ENCODE data around the gene ADGRD1. TPM values are rescaled to one million over a fixed set of nuclear protein-coding genes. Genes with fewer than 3 reads are reported as not detected.

The ADGRD1 gene
- total RNA-seq, 1 experiment from 2014 or later, result 0.77 TPM

DNA sequence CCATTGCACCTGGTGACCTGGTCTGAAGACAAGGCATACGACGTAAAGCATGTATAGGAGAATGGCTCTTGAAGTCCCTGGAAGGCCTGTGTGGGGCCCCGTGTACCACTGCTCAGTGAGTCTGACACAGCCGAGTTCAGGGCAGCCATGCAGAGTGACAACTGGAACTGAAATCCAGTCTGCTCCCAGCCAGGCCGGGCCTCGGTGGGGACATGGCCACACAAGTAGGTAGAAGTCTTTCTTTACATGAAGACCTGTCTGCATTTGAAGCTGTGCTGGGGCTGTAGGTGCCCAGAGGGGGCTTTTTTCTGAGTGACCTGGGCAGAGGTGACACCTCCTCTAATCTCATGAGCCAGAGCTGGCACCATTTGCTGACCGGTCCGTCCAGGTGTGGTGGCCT is 35.7 kb downstream of the ADGRD1 start:
- no peak overlapping the region for H3K27ac Mint-ChIP-seq
- TF ChIP-seq, protein P1, sequence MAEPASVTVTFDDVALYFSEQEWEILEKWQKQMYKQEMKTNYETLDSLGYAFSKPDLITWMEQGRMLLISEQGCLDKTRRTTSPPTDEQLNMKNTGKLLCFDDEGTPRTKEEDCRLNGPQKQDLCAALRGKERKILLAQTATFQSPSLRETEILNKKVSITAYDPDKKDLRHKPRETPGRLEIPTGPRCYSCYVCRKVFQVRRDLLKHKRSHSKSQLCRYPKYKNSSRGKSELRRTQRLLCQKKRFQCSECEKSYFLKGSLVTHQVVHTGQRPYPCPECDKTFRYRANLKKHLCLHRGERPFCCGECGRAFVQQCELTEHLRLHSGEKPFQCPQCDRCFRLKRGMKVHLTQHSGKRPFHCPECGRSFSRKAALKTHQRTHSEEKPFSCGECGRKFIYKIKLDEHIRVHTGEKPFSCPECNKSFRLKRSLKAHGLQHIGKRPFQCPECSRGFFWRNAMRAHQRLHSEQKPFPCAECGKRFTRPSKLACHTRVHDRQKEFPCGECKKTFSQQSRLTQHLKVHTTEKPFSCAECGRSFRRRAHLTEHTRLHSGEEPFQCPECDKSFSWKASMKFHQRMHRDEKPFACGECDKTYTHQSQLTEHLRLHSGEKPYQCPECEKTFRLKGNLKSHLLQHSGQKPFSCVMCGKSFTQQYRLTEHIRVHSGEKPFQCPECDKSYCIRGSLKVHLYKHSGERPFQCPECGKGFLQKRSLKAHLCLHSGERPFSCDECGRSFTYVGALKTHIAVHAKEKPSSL (CRISPR knock-in tag; conservative IDR thresholded peaks at IDR 0.05), result no peak
- TF ChIP-seq SOX15 (CRISPR knock-in tag; IDR thresholded peaks at IDR 0.05) (no peak), ZNF396 (CRISPR knock-in tag; IDR thresholded peaks at IDR 0.05; ENCODE audit: borderline replicate concordance) (no peak), SP1 (CRISPR knock-in tag; conservative IDR thresholded peaks at IDR 0.05) (no peak), TEAD1 (CRISPR knock-in tag; IDR thresholded peaks at IDR 0.05) (no peak), ZNF263 (CRISPR knock-in tag; IDR thresholded peaks at IDR 0.05; ENCODE audit: low read depth) (no peak), FOXP1 (CRISPR knock-in tag; IDR thresholded peaks at IDR 0.05; ENCODE audit: borderline replicate concordance) (no peak), TP53 (CRISPR knock-in tag; IDR thresholded peaks at IDR 0.05) (no peak), ZNF317 (CRISPR knock-in tag; IDR thresholded peaks at IDR 0.05; ENCODE audit: borderline replicate concordance, low read depth) (no peak), RELA (CRISPR knock-in tag; IDR thresholded peaks at IDR 0.05; ENCODE audit: borderline replicate concordance) (no peak), ELF4 (CRISPR knock-in tag; IDR thresholded peaks at IDR 0.05; ENCODE audit: low read depth) (no peak), NFE2L1 (CRISPR knock-in tag; IDR thresholded peaks at IDR 0.05) (no peak)
- TF ChIP-seq, protein P2, sequence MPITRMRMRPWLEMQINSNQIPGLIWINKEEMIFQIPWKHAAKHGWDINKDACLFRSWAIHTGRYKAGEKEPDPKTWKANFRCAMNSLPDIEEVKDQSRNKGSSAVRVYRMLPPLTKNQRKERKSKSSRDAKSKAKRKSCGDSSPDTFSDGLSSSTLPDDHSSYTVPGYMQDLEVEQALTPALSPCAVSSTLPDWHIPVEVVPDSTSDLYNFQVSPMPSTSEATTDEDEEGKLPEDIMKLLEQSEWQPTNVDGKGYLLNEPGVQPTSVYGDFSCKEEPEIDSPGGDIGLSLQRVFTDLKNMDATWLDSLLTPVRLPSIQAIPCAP (CRISPR knock-in tag; IDR thresholded peaks at IDR 0.05), result no peak
- TF ChIP-seq, protein P3, sequence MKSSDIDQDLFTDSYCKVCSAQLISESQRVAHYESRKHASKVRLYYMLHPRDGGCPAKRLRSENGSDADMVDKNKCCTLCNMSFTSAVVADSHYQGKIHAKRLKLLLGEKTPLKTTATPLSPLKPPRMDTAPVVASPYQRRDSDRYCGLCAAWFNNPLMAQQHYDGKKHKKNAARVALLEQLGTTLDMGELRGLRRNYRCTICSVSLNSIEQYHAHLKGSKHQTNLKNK (CRISPR knock-in tag; IDR thresholded peaks at IDR 0.05), result no peak
- TF ChIP-seq, protein P4, sequence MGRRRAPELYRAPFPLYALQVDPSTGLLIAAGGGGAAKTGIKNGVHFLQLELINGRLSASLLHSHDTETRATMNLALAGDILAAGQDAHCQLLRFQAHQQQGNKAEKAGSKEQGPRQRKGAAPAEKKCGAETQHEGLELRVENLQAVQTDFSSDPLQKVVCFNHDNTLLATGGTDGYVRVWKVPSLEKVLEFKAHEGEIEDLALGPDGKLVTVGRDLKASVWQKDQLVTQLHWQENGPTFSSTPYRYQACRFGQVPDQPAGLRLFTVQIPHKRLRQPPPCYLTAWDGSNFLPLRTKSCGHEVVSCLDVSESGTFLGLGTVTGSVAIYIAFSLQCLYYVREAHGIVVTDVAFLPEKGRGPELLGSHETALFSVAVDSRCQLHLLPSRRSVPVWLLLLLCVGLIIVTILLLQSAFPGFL (CRISPR knock-in tag; IDR thresholded peaks at IDR 0.05; ENCODE audit: borderline replicate concordance), result no peak
- TF ChIP-seq, protein P5, sequence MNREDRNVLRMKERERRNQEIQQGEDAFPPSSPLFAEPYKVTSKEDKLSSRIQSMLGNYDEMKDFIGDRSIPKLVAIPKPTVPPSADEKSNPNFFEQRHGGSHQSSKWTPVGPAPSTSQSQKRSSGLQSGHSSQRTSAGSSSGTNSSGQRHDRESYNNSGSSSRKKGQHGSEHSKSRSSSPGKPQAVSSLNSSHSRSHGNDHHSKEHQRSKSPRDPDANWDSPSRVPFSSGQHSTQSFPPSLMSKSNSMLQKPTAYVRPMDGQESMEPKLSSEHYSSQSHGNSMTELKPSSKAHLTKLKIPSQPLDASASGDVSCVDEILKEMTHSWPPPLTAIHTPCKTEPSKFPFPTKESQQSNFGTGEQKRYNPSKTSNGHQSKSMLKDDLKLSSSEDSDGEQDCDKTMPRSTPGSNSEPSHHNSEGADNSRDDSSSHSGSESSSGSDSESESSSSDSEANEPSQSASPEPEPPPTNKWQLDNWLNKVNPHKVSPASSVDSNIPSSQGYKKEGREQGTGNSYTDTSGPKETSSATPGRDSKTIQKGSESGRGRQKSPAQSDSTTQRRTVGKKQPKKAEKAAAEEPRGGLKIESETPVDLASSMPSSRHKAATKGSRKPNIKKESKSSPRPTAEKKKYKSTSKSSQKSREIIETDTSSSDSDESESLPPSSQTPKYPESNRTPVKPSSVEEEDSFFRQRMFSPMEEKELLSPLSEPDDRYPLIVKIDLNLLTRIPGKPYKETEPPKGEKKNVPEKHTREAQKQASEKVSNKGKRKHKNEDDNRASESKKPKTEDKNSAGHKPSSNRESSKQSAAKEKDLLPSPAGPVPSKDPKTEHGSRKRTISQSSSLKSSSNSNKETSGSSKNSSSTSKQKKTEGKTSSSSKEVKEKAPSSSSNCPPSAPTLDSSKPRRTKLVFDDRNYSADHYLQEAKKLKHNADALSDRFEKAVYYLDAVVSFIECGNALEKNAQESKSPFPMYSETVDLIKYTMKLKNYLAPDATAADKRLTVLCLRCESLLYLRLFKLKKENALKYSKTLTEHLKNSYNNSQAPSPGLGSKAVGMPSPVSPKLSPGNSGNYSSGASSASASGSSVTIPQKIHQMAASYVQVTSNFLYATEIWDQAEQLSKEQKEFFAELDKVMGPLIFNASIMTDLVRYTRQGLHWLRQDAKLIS (CRISPR knock-in tag; IDR thresholded peaks at IDR 0.05; ENCODE audit: borderline replicate concordance), result no peak
- no peaks in the 10 kb centered on the region for H3K36me3 Mint-ChIP-seq
- H3K4me1 Mint-ChIP-seq, result no peaks in the 10 kb centered on the region
- ChIA-PET CTCF (no interaction called here), POLR2A (no interaction called here)
- DNase-seq (ENCODE audit: low spot score) (no peak), ATAC-seq (no peak)
- no peak overlapping the region for H3K4me3 Mint-ChIP-seq
- peaks cover 4% of the 10 kb centered on the region for H3K9me3 Mint-ChIP-seq
- H3K27me3 Mint-ChIP-seq (ENCODE audit: low read depth), result no peaks in the 10 kb centered on the region

DNA sequence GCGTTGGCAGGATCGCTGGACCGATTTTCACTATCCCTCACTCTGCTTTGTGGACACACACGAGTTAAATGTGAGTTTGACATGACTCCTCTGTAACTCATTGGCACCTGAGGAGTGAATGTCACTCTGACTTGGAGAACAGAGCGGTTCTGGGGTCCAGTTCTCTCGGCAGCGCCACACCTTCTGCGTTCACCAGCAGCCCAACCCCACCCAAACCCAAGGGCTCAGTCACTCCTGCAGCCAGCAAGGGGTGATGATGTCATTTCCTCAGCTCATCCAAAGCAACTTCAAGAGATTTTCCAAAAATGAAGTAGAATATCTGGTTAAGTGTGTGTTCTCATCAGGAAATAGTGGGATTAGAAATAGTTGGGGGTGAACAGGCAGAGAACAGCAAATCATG is 36.3 kb downstream of the ADGRD1 start:
- ATAC-seq, result no peak
- Mint-ChIP-seq H3K36me3 (no peaks in the 10 kb centered on the region), H3K27me3 (ENCODE audit: low read depth) (no peaks in the 10 kb centered on the region), H3K9me3 (peaks cover 8% of the 10 kb centered on the region), H3K4me1 (no peaks in the 10 kb centered on the region), H3K4me3 (no peak overlapping the region), H3K27ac (no peak overlapping the region)
- POLR2A ChIA-PET, result no interaction called here
- DNase-seq (ENCODE audit: low spot score), result no peak
- CTCF ChIA-PET, result no interaction called here
- TF ChIP-seq FOXJ3 (CRISPR knock-in tag; IDR thresholded peaks at IDR 0.05; ENCODE audit: borderline replicate concordance) (no peak), ZNF396 (CRISPR knock-in tag; IDR thresholded peaks at IDR 0.05; ENCODE audit: borderline replicate concordance) (no peak), PRRX2 (CRISPR knock-in tag; IDR thresholded peaks at IDR 0.05) (no peak), SOX15 (CRISPR knock-in tag; IDR thresholded peaks at IDR 0.05) (no peak), SMAD4 (CRISPR knock-in tag; IDR thresholded peaks at IDR 0.05) (no peak), NFATC4 (CRISPR knock-in tag; IDR thresholded peaks at IDR 0.05) (no peak), CREM (CRISPR knock-in tag; IDR thresholded peaks at IDR 0.05) (no peak), SP1 (CRISPR knock-in tag; conservative IDR thresholded peaks at IDR 0.05) (no peak)
- TF ChIP-seq, protein P6, sequence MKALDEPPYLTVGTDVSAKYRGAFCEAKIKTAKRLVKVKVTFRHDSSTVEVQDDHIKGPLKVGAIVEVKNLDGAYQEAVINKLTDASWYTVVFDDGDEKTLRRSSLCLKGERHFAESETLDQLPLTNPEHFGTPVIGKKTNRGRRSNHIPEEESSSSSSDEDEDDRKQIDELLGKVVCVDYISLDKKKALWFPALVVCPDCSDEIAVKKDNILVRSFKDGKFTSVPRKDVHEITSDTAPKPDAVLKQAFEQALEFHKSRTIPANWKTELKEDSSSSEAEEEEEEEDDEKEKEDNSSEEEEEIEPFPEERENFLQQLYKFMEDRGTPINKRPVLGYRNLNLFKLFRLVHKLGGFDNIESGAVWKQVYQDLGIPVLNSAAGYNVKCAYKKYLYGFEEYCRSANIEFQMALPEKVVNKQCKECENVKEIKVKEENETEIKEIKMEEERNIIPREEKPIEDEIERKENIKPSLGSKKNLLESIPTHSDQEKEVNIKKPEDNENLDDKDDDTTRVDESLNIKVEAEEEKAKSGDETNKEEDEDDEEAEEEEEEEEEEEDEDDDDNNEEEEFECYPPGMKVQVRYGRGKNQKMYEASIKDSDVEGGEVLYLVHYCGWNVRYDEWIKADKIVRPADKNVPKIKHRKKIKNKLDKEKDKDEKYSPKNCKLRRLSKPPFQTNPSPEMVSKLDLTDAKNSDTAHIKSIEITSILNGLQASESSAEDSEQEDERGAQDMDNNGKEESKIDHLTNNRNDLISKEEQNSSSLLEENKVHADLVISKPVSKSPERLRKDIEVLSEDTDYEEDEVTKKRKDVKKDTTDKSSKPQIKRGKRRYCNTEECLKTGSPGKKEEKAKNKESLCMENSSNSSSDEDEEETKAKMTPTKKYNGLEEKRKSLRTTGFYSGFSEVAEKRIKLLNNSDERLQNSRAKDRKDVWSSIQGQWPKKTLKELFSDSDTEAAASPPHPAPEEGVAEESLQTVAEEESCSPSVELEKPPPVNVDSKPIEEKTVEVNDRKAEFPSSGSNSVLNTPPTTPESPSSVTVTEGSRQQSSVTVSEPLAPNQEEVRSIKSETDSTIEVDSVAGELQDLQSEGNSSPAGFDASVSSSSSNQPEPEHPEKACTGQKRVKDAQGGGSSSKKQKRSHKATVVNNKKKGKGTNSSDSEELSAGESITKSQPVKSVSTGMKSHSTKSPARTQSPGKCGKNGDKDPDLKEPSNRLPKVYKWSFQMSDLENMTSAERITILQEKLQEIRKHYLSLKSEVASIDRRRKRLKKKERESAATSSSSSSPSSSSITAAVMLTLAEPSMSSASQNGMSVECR (CRISPR knock-in tag; IDR thresholded peaks at IDR 0.05; ENCODE audit: borderline replicate concordance), result no peak

Data from WTC11 (cell line).